ENCODE measurements around the gene HDAC4. TPM values are rescaled to one million over a fixed set of nuclear protein-coding genes. Genes with fewer than 3 reads are reported as not detected.

HDAC4 gene
- total and polyA plus RNA-seq, 9 of the 15 experiments (the other 6 are each of a cell fraction or from before 2014, with no cell fraction given) = 0.11 to 20.2 (median 4.0) TPM

GRCh38 chr2:239195992-239196391, 204.8 kb downstream of the HDAC4 start (continued):
- TF ChIP-seq ZFP30 (CRISPR knock-in tag; IDR thresholded peaks at IDR 0.05; ENCODE audit: borderline replicate concordance) = no peak
- TF ChIP-seq HMBOX1 (IDR thresholded peaks at IDR 0.05) = no peak
- TF ChIP-seq GABPB1 (CRISPR knock-in tag; IDR thresholded peaks at IDR 0.05) = no peak

- no peaks in the 10 kb centered on the region for H3K27me3 ChIP-seq (ENCODE audit: control insufficient read depth in 2 of 2, insufficient read depth in 2 of 2, low read length in 2 of 2)
- intact Hi-C loops (cut with micrococcal nuclease) (no loop called here), in situ Hi-C loops (cut with MboI) (no loop called here)
- H3K79me2 ChIP-seq (ENCODE audit: control insufficient read depth, insufficient read depth, low read length) = no peaks in the 10 kb centered on the region
- H2AFZ ChIP-seq (ENCODE audit: low read depth, low read length) = no peak overlapping the region
- H3K27ac ChIP-seq (ENCODE audit: extremely low read depth, low read depth, low read length) = no peak overlapping the region
- H3K9ac ChIP-seq (ENCODE audit: insufficient read depth in 1 of 2, low read depth in 2 of 2, low read length in 2 of 2) = no peak overlapping the region
- H3K4me1 ChIP-seq (replicated peaks in 1 of 2; ENCODE audit: control insufficient read depth in 2 of 2, insufficient read depth in 2 of 2, low read length in 2 of 2) = peaks cover 0 to 3% of the 10 kb centered on the region in 2 experiments; a peak in 1 of 5 replicates
- CTCF ChIA-PET (ENCODE audit: low intra/inter-chr PET ratio) = no interaction called here
- no peak overlapping the region for H3K4me2 ChIP-seq (ENCODE audit: insufficient read depth, low read length)
- no peaks in the 10 kb centered on the region for H3K36me3 ChIP-seq (ENCODE audit: control insufficient read depth, insufficient read depth, low read length)
- H4K20me1 ChIP-seq (replicated peaks; ENCODE audit: control insufficient read depth, insufficient read depth, low read length) = no peaks in the 10 kb centered on the region
- DNase-seq (ENCODE audit: extremely low read depth in 1 of 4, low spot score in 3 of 4) = no peak
- no peak for ATAC-seq
- H3K4me3 ChIP-seq = no peak overlapping the region
- 68% methylated on average over 8 of the region's 15 CpGs for WGBS (ENCODE audit: insufficient coverage, low coverage, missing lambda C conversion rate)
- FAIRE-seq = no peak
- no peaks in the 10 kb centered on the region for H3K9me1 ChIP-seq (ENCODE audit: control insufficient read depth, insufficient read depth, low read length)
- POLR2A ChIA-PET = interaction anchor here (0.7 kb wide), 1 partner anchor 213 kb away, joined by 3 read pairs; no protein-coding TSS in a partner anchor
- no TSS peak for BruUV-seq (replicated peaks)
- no peaks in the 10 kb centered on the region for H3K9me3 ChIP-seq (replicated peaks; ENCODE audit: control insufficient read depth, insufficient read depth, low read depth, low read length)
- TF ChIP-seq ZZZ3 (IDR thresholded peaks at IDR 0.05) (no peak), EWSR1 (IDR thresholded peaks at IDR 0.05; ENCODE audit: borderline replicate concordance, low read depth, partially characterized antibody) (no peak), GATA2 (CRISPR knock-in tag; IDR thresholded peaks at IDR 0.05) (no peak), CBFB (CRISPR knock-in tag; IDR thresholded peaks at IDR 0.05) (no peak), HEY1 (CRISPR knock-in tag; IDR thresholded peaks at IDR 0.05; ENCODE audit: borderline replicate concordance) (no peak), MYBL2 (IDR thresholded peaks at IDR 0.05; ENCODE audit: low read depth) (no peak), MYBL2 (CRISPR knock-in tag; IDR thresholded peaks at IDR 0.05; ENCODE audit: borderline replicate concordance) (no peak), ZBTB1 (CRISPR knock-in tag; IDR thresholded peaks at IDR 0.05; ENCODE audit: borderline replicate concordance, low read depth) (no peak), VEZF1 (CRISPR knock-in tag; IDR thresholded peaks at IDR 0.05) (no peak), BRD9 (IDR thresholded peaks at IDR 0.05; ENCODE audit: low read depth, partially characterized antibody) (no peak), U2AF1 (optimal IDR thresholded peaks at IDR 0.05; ENCODE audit: low read depth, low read length) (no peak), HBP1 (CRISPR knock-in tag; IDR thresholded peaks at IDR 0.05) (no peak), POLR2H (tag; IDR thresholded peaks at IDR 0.05; ENCODE audit: low read depth) (no peak), XRCC3 (IDR thresholded peaks at IDR 0.05) (no peak), BMI1 (IDR thresholded peaks at IDR 0.05; ENCODE audit: low read length) (no peak), TGIF2 (CRISPR knock-in tag; IDR thresholded peaks at IDR 0.05) (no peak)
These were observed 205.4 kb downstream of the HDAC4 start for GRCh38 chr2:239195318-239195871.
